ENCODE results near the gene TRAF2.

Gene TRAF2

DNA sequence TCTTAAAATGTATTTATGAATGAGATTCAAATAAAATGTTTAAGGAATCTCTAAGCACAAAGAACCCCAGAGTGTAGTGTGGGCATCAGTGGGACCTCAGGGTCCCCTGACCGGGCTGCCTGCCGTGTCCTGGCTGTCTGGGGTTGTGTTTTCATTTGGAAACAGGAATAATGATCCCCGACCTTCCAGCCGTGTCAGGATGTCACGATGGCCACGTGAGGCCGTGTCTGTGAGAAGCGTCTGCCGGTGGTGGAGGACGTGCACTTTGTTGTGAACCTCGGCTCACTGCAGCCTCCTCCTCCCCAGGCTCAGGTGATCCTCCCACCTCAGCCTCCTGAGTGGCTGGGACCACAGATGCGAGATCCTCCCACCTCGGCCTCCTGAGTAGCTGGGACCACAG lies 4.3 kb downstream of the TRAF2 start:
- no peak for TF ChIP-seq Cebpa-rat (IDR thresholded peaks at IDR 0.05)
- H3K36me3 ChIP-seq: peaks cover 34 to 65% (median 55%) of the 10 kb centered on the region in 11 experiments
- no peak overlapping the region for H3K4me2 ChIP-seq
- no peaks in the 10 kb centered on the region for H3K9me3 ChIP-seq (replicated peaks in 1 of 11)
- no peaks in the 10 kb centered on the region for H3K27me3 ChIP-seq
- peaks cover 56 to 90% (median 89%) of the 10 kb centered on the region in 11 experiments; a peak in 21 of 22 replicates for H4K20me1 ChIP-seq
- no peak overlapping the region for H3K27ac ChIP-seq
- peak overlapping the region in 2 of 11 experiments; percentile 17 to 26; a peak in 3 of 22 replicates for H3K9ac ChIP-seq
- no peak overlapping the region for H3K4me3 ChIP-seq
- H3K4me1 ChIP-seq: peaks cover 18 to 37% (median 26%) of the 10 kb centered on the region in 10 experiments

- H3K27ac ChIP-seq: no peak overlapping the region
Observed at GRCh38 chr9:136896027-136896426, 9.7 kb downstream of the TRAF2 start.

DNA sequence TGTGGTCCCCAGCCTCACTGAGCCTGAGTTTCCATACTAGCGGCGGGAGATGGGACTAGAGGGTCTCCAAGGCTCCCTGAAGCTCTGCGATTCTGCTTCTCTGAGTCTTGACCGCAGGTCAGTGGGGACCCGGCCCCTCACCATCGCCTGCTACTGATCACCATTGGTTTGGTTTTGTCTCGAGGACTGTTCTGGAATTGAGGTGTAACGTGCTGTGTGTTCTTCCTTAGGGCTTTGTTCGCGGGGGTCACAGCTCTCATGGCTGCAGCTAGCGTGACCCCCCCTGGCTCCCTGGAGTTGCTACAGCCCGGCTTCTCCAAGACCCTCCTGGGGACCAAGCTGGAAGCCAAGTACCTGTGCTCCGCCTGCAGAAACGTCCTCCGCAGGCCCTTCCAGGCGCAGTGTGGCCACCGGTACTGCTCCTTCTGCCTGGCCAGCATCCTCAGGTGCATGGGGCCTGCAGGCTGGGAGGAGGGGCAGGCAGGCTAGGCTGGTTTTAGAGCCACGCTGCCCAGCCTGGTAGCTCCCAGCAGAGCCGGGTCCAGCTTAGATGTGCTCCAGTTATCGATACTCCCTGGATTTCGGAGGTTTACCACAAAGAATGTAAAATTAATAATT lies 12.3 kb downstream of the TRAF2 start:
- no peak overlapping the region for H3K4me2 ChIP-seq
- no peak overlapping the region for H3K4me3 ChIP-seq
- peaks cover 69 to 98% (median 88%) of the 10 kb centered on the region in 11 experiments for H3K36me3 ChIP-seq
- no peak overlapping the region for H3K27ac ChIP-seq
- no peak for TF ChIP-seq Cebpa-rat (IDR thresholded peaks at IDR 0.05)
- H3K27me3 ChIP-seq: no peaks in the 10 kb centered on the region
- H3K9ac ChIP-seq: 0 out of 22 replicates have a peak overlapping the region, but pooled peaks of 1 of the 11 experiments have one; percentile 22
- peaks cover 15 to 27% (median 22%) of the 10 kb centered on the region in 10 experiments for H3K4me1 ChIP-seq
- no peaks in the 10 kb centered on the region for H3K9me3 ChIP-seq (replicated peaks in 1 of 11)
- H4K20me1 ChIP-seq: peaks cover 53 to 100% (median 97%) of the 10 kb centered on the region in 11 experiments; a peak in 21 of 22 replicates

More at GRCh38 chr9:136896027-136896426, 9.7 kb downstream of the TRAF2 start:
- Histone ChIP-seq H3K36me3 (peaks cover 53 to 96% (median 82%) of the 10 kb centered on the region in 11 experiments), H3K4me1 (peaks cover 0 to 27% (median 11%) of the 10 kb centered on the region in 10 experiments; a peak in 13 of 20 replicates), H3K27me3 (no peaks in the 10 kb centered on the region), H4K20me1 (peaks cover 61 to 100% (median 100%) of the 10 kb centered on the region in 11 experiments; a peak in 21 of 22 replicates), H3K4me2 (no peak overlapping the region), H3K4me3 (no peak overlapping the region), H3K9me3 (replicated peaks in 1 of 11) (no peaks in the 10 kb centered on the region), H3K9ac (peak overlapping the region in 2 of 11 experiments; percentile 19 to 39; a peak in 2 of 22 replicates)
- no peak for TF ChIP-seq Cebpa-rat (IDR thresholded peaks at IDR 0.05)

- H3K27ac ChIP-seq: no peak overlapping the region
- H3K36me3 ChIP-seq: peaks cover 67 to 98% (median 90%) of the 10 kb centered on the region in 11 experiments
Observed at GRCh38 chr9:136899196-136899595, 12.9 kb downstream of the TRAF2 start.

GRCh38 chr9:136900556-136900955 lies 14.2 kb downstream of the TRAF2 start:
- Histone ChIP-seq H3K36me3 (peaks cover 63 to 98% (median 91%) of the 10 kb centered on the region in 11 experiments), H3K9me3 (replicated peaks in 1 of 11) (no peaks in the 10 kb centered on the region; a peak in 1 of 22 replicates), H3K4me2 (no peak overlapping the region), H3K27me3 (no peaks in the 10 kb centered on the region), H4K20me1 (peaks cover 36 to 97% (median 82%) of the 10 kb centered on the region in 11 experiments; a peak in 21 of 22 replicates), H3K4me3 (no peak overlapping the region), H3K4me1 (peaks cover 15 to 27% (median 23%) of the 10 kb centered on the region in 10 experiments), H3K9ac (peak overlapping the region in 2 of 11 experiments; percentile 26 to 42; a peak in 1 of 22 replicates), H3K27ac (no peak overlapping the region)
- no peak for TF ChIP-seq Cebpa-rat (IDR thresholded peaks at IDR 0.05)

More at GRCh38 chr9:136899196-136899595, 12.9 kb downstream of the TRAF2 start:
- Histone ChIP-seq H4K20me1 (peaks cover 48 to 100% (median 91%) of the 10 kb centered on the region in 11 experiments; a peak in 21 of 22 replicates), H3K4me2 (no peak overlapping the region), H3K9ac (peak overlapping the region in 1 of 11 experiments; percentile 5; a peak in 1 of 22 replicates), H3K4me1 (peaks cover 15 to 27% (median 22%) of the 10 kb centered on the region in 10 experiments), H3K9me3 (replicated peaks in 1 of 11) (no peaks in the 10 kb centered on the region), H3K27me3 (no peaks in the 10 kb centered on the region), H3K4me3 (no peak overlapping the region)
- TF ChIP-seq Cebpa-rat (IDR thresholded peaks at IDR 0.05): no peak

- Histone ChIP-seq H3K4me3 (no peak overlapping the region), H4K20me1 (peaks cover 32 to 97% (median 77%) of the 10 kb centered on the region in 11 experiments; a peak in 21 of 22 replicates), H3K9me3 (replicated peaks in 1 of 11) (no peaks in the 10 kb centered on the region; a peak in 1 of 22 replicates), H3K27me3 (no peaks in the 10 kb centered on the region), H3K36me3 (peaks cover 68 to 98% (median 93%) of the 10 kb centered on the region in 11 experiments), H3K4me1 (peaks cover 15 to 30% (median 23%) of the 10 kb centered on the region in 10 experiments), H3K27ac (peak overlapping the region in 3 of 11 experiments; percentile 10 to 54 (median 48); a peak in 3 of 22 replicates), H3K4me2 (peak overlapping the region in 7 of 11 experiments; percentile 24 to 53 (median 40); a peak in 7 of 22 replicates), H3K9ac (peak overlapping the region in 8 of 11 experiments; percentile 6 to 42 (median 30); a peak in 7 of 22 replicates)
- no peak for TF ChIP-seq Cebpa-rat (IDR thresholded peaks at IDR 0.05)
Observed at GRCh38 chr9:136900988-136901515, 14.7 kb downstream of the TRAF2 start.

DNA sequence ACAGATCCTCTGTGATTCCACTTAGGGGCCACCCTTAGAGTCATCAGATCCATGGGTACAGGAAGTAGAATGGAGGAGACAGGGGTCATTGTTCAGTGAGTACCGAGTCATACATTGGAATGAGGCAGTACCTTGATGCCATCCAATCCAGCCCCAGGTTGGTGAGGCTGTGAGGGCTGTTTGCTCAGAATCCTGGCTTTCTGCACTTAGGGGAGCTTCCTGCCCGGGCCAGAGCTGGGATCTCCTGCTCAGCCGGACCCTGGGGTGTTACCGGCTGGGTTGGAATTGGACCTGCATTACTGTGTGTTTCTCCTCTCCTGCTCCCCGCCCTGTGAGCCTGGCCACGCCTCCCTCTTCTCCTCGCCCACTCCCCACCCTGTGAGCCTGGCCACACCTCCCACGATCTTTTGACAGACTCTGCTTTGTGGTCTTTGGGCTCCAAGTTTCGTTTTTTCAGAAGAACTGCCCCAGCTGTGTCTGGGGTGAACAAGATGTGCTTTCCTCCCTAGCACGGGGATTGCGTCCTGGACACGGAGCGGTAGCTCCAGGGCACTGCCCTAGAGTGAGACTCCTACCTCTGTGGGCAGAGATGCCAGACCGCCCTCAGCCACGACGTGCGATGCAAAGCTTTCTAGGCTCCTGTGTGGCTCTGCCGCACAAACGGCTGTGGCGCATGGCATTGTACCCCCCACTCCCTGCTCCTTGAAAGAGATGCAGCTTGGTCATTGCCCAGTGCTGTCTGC lies 15.4 kb downstream of the TRAF2 start:
- peak overlapping the region in 7 of 11 experiments; percentile 10 to 54 (median 21); a peak in 7 of 22 replicates for H3K27ac ChIP-seq
- H4K20me1 ChIP-seq: peaks cover 26 to 96% (median 75%) of the 10 kb centered on the region in 11 experiments; a peak in 21 of 22 replicates
- peak overlapping the region in 10 of 11 experiments; percentile 11 to 42 (median 34); a peak in 10 of 22 replicates for H3K9ac ChIP-seq
- no peaks in the 10 kb centered on the region; a peak in 1 of 22 replicates for H3K9me3 ChIP-seq (replicated peaks in 1 of 11)
- peaks cover 15 to 31% (median 23%) of the 10 kb centered on the region in 10 experiments for H3K4me1 ChIP-seq
- peak overlapping the region; percentile 22 to 53 (median 40); a peak in 18 of 22 replicates for H3K4me2 ChIP-seq
- no peaks in the 10 kb centered on the region for H3K27me3 ChIP-seq
- peaks cover 74 to 100% (median 96%) of the 10 kb centered on the region in 11 experiments for H3K36me3 ChIP-seq
- no peak overlapping the region for H3K4me3 ChIP-seq
- TF ChIP-seq Cebpa-rat (IDR thresholded peaks at IDR 0.05): no peak

- Histone ChIP-seq H3K27ac (peak overlapping the region in 7 of 11 experiments; percentile 10 to 54 (median 21); a peak in 6 of 22 replicates), H3K4me3 (no peak overlapping the region), H3K9ac (peak overlapping the region in 9 of 11 experiments; percentile 9 to 42 (median 36); a peak in 9 of 22 replicates)
Observed at GRCh38 chr9:136902259-136902821, 16.0 kb downstream of the TRAF2 start.

More at GRCh38 chr9:136902259-136902821, 16.0 kb downstream of the TRAF2 start:
- Histone ChIP-seq H4K20me1 (peaks cover 19 to 96% (median 75%) of the 10 kb centered on the region in 11 experiments; a peak in 21 of 22 replicates), H3K4me2 (peak overlapping the region; percentile 22 to 53 (median 40); a peak in 16 of 22 replicates), H3K9me3 (replicated peaks in 1 of 11) (no peaks in the 10 kb centered on the region; a peak in 1 of 22 replicates), H3K4me1 (peaks cover 15 to 31% (median 23%) of the 10 kb centered on the region in 10 experiments), H3K27me3 (no peaks in the 10 kb centered on the region), H3K36me3 (peaks cover 81 to 100% (median 100%) of the 10 kb centered on the region in 11 experiments)
- no peak for TF ChIP-seq Cebpa-rat (IDR thresholded peaks at IDR 0.05)
